Gastrocnemius medialis (tissue), 4 donors: Measurements from ENCODE around the gene GPR176.

Experiments
- CTCF ChIP-seq, 5 experiments: fragments of 450-650 bp in 3 of 5; fragments of 200-600 bp in 2 of 5; sonication (generic) in 2 of 5; IDR thresholded peaks in 4 of 5; conservative IDR thresholded peaks in 1 of 5; 1 replicate in 4 of 5; 2 replicates in 1 of 5; pipeline ENCODE4 v1.5.1; 2016 to 2019; ENCODE audit warnings: antibody characterized with exemption in 5 of 5, mild to moderate bottlenecking in 3 of 5, moderate library complexity in 3 of 5
- POLR2A ChIP-seq, 2 donors: fragments of 450-650 bp; IDR thresholded peaks; one replicate each; pipeline ENCODE4 v1.6.1; 2017; ENCODE audit warnings: antibody characterized with exemption in 2 of 2, mild to moderate bottlenecking in 2 of 2, moderate library complexity in 2 of 2

DNA sequence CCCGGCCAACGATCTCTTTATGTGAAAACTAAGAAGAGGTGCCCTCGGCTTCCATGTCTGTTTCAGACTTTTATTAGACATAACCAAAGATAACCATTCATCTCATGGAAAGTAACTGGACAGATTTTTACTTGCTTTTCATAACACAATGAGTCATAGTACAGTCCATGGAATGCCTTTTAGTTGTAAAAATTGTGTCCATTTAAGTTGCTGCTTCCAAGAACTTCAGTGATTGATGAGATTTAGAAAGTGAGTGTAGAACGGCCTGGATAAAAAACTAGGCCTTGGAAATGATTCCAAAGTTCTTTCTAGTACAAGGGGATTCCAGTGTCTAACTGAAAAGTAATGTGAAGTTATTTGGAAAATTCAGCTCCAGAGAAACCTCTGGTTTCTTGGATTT is 24.7 kb upstream of the GPR176 start:
- no peak for TF ChIP-seq CTCF (IDR thresholded peaks at IDR 0.05 in 4 of 5, conservative IDR thresholded peaks at IDR 0.05 in 1 of 5)
- no peak for TF ChIP-seq POLR2A (IDR thresholded peaks at IDR 0.05)
